GM13976 (cell line): ENCODE data around the gene CCNH.

Source experiments
- DNase-seq: peaks from one replicate; pipeline ENCODE4 v3.0.0; 2012; ENCODE audit warnings: low spot score
- in situ Hi-C: fragments of 300-500 bp; cut with MboI; formaldehyde crosslinking; loops from one replicate; pipeline ENCODE4 v1.12.0; 2022; ENCODE audit warnings: low sequenced_read_pairs, mixed read lengths, inconsistent platforms; ENCODE audit not compliant: unreplicated experiment
- TF ChIP-seq, protein P1 (sequence below): IDR thresholded peaks from 2 replicates; pipeline ENCODE4 v1.5.1; 2012; ENCODE audit warnings: borderline replicate concordance, mild to moderate bottlenecking; ENCODE audit not compliant: insufficient read depth; ENCODE audit errors: extremely low read depth, missing control alignments, control extremely low read depth

The CCNH gene

DNA sequence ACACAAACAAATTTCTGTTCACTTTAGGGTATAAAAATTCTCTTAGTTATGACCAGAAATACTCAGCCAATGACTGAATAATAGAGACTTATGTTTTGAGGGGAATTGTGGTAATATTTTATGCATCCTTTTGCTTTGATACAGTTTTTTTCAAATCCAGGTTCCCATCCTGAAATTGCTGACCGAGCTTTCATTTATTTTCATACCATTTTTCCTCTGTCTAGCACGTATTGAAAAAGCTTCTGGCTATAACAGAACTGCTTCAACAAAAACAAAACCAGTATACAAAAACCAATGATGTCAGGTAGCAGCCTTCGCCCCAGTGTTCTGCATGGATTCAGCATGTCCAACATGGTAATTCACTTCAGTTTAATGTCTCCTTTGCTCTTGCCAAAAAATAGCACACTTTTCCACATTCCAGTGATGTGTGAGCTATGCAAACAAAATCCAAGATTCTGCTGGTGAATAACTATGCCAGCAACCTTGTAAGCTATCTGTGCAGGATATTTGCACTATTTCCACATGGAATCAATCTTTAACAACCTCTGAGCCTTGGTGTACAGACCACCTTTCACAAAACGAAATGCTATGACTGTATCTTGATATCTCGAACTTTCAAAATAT is 22.0 kb downstream of the CCNH start:
- no peak for DNase-seq
- TF ChIP-seq, protein P1, sequence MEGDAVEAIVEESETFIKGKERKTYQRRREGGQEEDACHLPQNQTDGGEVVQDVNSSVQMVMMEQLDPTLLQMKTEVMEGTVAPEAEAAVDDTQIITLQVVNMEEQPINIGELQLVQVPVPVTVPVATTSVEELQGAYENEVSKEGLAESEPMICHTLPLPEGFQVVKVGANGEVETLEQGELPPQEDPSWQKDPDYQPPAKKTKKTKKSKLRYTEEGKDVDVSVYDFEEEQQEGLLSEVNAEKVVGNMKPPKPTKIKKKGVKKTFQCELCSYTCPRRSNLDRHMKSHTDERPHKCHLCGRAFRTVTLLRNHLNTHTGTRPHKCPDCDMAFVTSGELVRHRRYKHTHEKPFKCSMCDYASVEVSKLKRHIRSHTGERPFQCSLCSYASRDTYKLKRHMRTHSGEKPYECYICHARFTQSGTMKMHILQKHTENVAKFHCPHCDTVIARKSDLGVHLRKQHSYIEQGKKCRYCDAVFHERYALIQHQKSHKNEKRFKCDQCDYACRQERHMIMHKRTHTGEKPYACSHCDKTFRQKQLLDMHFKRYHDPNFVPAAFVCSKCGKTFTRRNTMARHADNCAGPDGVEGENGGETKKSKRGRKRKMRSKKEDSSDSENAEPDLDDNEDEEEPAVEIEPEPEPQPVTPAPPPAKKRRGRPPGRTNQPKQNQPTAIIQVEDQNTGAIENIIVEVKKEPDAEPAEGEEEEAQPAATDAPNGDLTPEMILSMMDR, result no peak
- in situ Hi-C loops, result no loop called here

DNA sequence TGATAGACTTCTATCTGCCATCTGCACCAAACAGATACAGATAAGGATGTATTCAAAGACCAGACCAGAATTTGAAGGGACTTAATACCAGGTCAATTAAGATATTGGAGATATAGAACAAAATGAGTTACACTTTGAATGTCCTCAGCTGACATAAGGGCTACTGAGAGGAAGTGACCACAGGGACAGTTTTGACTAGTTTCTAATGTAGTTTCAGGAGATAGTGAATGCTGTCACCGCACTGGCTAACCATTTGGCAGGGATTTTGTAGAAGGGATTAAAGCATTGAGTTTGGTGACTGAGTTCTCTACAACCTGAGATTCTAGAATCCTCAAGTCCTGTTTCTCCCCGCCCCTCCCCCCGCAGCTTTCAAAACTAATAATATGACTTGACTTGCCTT is 22.7 kb downstream of the CCNH start:
- no peak for DNase-seq
- in situ Hi-C loops, result no loop called here
- TF ChIP-seq, protein P1, result no peak

DNA sequence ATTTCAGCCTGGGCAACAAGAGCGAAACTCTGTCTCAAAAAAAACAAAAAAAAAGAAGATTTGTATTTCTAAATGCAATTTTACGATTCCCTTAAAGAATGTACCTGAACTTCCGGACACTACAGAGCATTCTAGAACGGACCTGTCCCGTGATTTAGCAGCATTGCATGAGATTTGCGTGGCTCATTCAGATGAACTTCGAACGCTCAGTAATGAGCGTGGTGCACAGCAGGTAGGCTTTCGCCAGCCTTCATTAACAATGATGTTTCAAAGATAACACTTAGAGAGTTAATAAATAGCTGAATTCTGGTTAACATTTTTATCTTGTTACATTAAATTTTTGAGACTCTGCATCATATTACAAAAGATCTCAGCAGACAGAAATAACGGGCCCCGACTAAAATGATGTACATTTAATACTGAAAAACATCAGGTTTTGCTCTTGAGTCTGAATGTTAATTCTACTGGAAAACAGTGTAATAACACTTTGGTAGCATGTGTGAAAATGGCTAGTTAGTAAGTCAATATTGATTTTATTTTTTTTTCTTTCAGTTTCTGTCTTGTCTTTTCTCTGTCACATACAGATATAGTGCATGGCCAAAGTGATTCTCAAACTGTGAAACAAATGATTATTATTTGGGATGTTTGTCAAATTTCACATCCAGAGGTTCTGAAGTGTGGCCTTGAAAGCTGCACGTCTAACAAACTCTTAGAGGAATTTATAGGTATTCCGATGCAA is 23.3 kb downstream of the CCNH start:
- no peak for DNase-seq
- in situ Hi-C loops, result no loop called here
- TF ChIP-seq, protein P1, result no peak

DNA sequence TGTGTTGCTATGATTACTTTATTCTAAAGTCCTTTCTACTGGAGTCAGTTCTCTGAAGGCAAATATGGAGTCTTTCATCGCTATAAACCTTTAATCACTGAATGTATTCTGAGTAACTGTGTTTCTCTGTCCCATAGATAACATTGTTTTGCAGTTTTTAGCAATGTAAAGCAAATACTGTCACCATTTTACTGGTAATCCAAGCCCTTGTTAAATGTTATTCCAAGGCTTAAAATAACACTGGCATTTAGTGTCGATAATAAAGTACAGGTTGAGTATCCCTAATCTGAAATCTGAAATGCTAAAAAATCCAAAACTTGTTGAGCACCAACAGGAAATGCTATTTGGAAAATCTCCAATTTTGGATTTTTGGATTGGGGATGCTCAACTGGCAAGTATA is 24.6 kb downstream of the CCNH start:
- in situ Hi-C loops, result no loop called here

DNA sequence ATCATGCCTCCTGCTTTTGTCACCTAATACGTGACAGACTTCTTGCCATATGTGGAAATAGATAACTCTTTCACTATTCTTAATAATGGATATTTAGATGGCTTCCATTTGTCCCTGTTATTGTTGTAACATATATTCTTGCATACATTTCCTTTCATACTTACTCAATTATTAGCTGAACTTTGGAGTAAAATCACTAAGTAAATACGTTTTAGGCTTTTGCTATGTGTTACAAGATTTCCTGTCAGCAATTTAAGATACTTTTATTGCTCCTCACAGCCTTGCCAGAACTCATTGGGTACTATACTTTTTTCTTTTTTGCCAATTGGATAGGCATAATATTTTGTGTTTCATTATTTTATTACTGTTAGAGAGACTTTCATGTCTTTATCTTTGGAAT is 26.9 kb downstream of the CCNH start:
- in situ Hi-C loops, result no loop called here

More for the DNA sequence above, 24.6 kb downstream of the CCNH start:
- no peak for DNase-seq
- TF ChIP-seq, protein P1, result no peak

DNA sequence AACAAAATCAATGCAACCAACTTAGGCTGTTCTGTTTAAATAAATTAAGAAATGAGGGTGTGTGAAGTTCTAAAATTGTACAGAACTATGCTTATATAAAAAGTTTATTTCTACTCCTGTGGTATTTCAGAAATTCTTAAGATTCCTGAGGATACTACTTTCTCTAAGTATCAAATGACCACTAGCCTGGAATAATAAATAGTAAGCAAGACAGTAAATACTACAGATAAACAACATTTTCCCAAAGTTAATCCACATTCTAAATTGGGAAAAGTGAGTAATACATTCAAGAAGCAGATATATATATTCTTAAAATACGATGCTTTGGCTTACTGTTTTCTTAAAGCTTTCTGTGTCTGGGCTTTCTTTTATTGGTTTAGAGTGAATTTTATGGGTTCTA is 29.5 kb downstream of the CCNH start:
- TF ChIP-seq, protein P1, result no peak
- DNase-seq, result no peak
- in situ Hi-C loops, result no loop called here

More for the DNA sequence above, 26.9 kb downstream of the CCNH start:
- no peak for DNase-seq
- TF ChIP-seq, protein P1, result no peak

DNA sequence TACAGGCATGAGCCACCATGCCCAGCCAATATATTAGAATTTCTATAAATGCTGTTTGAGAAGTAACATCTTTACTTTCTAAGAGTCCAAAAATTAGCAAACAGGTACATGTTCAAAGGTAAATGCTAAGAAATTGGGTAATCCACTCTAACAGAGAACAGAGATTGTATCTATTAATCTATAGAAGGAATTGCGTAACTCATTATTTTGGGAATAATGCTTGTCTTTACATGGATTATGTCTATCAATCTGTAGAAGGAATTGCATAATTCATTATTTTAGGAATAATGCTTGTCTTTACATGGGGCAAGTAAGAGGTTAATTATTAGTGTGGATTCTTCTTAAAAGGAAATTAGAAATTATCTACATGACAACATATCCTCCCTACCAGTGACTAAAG is 30.5 kb downstream of the CCNH start:
- in situ Hi-C loops, result no loop called here
- TF ChIP-seq, protein P1, result no peak
- DNase-seq, result no peak
